Measurements from ENCODE around the gene RGS7BP. TPM values are rescaled to one million over a fixed set of nuclear protein-coding genes. Genes with fewer than 3 reads are reported as not detected.
"Not testable (repeated sequence)": the region's sequence is repeated elsewhere in the genome, so short reads cannot be mapped to it uniquely, and the experiment has no call there.

RGS7BP gene
- 0.08 TPM for polyA plus RNA-seq (2013, experiment 1 of 2; ENCODE audit: insufficient read length)
- 0.02 TPM for polyA plus RNA-seq (2013, experiment 2 of 2; ENCODE audit: insufficient read length)

DNA sequence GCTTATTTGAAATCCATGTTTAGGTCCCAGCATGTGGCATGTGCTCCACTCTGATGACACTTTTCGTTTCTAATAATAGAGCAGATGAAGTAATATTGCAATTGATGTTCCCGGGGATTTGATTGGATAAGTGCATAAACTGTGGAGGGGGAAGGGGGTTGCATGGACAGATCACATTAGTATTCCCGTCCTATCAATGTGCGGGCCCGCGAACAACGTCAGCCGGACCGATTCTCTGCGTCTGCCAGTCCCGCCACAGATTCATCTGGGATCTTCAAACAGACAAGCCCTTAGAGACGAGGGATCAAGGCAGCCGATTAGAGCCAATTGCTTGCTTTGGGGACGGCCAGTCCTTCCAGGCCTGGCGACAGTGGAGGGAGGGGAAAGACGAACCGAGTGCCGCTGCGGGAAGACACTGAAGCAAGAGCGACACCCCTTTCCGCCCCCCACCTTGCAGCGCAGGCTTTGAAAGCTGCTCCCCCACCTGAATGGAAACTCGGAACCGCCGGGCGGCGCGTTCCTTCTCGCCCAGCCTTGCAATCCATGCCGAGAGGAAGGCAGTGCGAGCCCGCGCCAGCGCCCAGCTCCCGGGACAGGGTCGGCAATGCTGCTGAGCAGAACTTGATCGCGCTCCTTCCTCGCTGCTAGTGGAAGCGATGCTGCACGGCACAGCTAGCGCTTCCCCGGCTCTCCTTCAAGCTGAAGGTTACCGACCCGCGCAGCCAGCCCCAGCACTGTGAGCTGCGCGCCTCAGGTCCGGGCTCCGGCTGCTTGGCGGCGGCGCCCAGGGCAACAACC, at the start of gene RGS7BP:
Gene RGS7BP (plus strand): TSS at position 247 of the 798 bp plus-strand sequence. CDS start 610 bp downstream, outside the sequence.
- peak; percentile 34 for DNase-seq

DNA sequence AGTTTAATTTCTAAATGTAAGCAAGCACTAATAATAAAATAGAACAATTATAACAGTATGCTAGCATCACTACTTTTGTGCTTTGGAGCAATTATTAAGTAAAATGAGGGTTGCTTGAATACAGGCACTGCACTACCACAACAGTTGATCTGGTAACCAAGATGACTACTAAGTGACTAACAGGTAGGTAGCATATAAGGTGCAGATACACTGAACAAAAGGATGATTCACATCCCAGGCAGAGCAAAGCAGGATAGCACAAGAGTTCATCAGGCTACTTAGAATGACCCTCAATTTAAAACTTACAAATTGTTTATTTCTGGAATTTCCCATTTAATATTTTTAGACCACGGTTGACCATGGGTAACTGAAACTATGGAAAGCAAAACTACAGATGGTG, 48.0 kb upstream of the RGS7BP start:
- no peak for DNase-seq

DNA sequence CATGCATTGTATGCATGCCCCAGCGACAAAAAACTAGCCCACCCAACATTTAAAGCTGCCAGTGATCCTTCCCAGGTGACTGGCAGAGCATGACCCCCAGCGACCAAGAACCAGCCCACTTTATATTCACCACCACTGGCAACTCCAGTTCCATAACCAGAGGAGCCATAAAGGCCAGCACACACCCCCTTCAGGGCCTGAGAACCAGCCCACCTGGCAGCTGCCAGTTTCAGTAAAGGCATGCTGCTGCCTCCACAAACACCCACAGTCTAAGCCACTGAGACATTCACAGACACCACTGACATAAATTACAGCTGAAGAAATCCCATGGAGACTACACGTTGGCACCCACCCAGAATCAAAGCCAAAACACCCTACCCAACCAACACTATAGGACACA, 46.9 kb upstream of the RGS7BP start:
- DNase-seq: no peak

GRCh38 chr5:64462391-64462790, 43.4 kb upstream of the RGS7BP start:
- DNase-seq: no peak

- DNase-seq: no peak
These were observed 19.7 kb upstream of the RGS7BP start for GRCh38 chr5:64486163-64486562.

GRCh38 chr5:64487283-64487682, 18.5 kb upstream of the RGS7BP start:
- no peak for DNase-seq

GRCh38 chr5:64489857-64490256, 16.0 kb upstream of the RGS7BP start:
- DNase-seq: no peak

DNA sequence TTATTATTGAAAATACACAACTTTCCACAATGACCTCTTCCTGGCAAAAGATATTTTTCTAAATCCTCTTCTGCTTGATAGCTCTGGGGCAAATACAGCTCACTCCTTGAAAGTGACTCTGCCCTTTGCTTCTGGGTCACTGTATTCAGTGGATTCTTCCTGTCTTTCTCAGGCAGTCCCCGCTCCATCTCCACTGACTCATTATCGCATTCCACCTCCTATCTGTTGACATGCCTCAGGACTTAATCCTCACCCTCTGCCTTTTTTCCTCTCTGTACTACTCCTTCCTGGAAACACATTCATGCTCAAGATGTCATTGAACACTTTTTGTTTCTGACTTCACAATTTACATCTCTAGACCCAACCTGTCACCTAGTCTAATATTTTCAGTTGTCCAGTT, 8.4 kb upstream of the RGS7BP start:
- peak; percentile 9 for DNase-seq

GRCh38 chr5:64502196-64502595, 3.6 kb upstream of the RGS7BP start:
- no peak for DNase-seq

GRCh38 chr5:64506567-64507263, 900 bp downstream of the RGS7BP start:
- no peak for DNase-seq

DNA sequence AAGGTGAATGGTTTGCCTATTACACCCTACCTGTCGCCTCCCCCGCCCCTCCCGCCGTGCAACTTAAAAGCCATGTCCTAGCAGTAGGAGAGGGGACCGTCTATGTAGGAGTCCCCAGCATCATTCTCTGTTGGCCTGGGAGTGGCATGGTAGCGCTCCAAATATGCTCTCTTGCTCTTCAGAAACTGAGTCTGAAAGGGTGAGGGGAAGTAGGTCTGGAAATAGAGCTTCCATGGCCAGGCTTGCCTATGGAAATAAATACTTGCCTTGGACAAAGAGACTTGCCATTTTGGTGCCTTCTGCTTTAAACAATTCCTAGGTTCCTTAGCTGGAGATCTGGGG, 1.4 kb downstream of the RGS7BP start:
- no peak for DNase-seq

DNA sequence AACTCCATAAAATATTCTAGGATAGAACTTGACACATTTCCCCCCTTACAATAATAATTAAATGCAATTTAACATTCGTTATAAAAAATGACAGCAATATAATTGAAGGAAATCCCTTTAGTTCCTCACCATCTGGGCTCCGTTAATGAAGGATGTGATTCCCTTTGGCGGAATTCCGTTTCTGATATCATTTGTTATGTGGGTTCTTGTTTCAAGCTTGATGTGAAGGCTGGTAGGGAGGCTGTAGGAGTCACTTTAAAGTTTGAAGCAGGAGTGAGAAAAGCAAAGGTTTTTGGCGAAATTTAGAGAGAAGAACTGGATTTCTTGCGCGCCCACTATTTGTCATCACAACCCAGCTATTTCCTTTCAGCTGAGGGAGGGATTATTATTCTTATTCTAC, 4.0 kb downstream of the RGS7BP start:
- no peak for DNase-seq

- no peak for DNase-seq
These were observed 7.7 kb downstream of the RGS7BP start for GRCh38 chr5:64513492-64513891.

DNA sequence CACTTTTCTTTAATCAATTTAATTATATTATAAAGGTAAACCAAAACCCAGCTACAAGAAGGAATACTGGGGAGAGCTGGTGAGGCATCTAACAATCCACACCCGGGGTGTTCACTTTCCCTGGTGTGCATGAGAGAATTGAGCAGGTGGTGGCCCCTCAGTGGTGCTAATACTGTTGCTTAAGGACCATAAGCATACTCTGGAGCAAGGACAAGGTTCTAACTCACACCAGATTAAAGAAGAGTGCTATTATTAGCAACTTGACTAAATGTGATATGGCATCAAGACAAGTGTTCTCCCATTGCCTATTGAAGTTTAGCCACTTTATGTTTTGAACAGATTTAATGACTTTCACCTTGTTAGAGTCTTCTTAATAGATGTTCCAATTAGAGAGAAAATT, 8.8 kb downstream of the RGS7BP start:
- no peak for DNase-seq

DNA sequence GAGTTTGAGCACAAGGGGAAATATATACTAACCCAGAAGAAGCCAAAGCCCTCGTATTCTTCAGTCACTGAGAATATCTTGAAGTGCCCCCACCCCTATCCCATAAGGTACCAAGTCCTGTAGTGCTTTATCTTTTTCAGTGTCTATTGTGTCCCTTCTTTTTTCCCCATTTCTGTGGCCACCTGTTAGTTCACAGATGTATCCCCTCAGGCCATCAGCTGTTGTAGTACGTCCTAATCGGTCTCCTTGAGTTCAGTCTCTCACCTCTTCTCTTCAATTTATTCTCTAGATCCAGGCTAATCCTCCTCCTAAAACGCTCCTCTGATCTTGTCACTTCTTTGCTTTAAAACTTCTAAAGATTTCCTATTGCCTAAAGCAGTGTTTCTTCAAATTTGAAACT, 10.4 kb downstream of the RGS7BP start:
- no peak for DNase-seq

DNA sequence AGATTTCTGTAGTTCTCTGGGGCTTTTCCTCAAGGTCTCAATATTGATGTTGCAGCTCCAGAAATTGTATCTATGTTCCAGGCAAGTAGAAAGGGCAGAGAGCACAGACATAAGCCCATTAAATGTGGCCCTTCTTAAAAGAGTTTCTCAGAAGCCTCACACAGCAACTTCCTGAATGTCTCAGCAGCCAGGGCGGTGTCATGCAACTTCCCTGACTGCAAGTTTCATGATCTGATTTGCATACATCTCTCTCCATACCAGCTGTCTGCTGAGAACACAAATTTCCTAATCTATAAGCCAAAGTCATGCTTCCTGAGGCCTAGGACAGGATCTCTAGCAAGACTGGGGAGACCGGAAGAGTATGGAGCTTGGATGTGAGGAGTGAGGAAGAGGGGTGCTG, 13.0 kb downstream of the RGS7BP start:
- no peak for DNase-seq

DNA sequence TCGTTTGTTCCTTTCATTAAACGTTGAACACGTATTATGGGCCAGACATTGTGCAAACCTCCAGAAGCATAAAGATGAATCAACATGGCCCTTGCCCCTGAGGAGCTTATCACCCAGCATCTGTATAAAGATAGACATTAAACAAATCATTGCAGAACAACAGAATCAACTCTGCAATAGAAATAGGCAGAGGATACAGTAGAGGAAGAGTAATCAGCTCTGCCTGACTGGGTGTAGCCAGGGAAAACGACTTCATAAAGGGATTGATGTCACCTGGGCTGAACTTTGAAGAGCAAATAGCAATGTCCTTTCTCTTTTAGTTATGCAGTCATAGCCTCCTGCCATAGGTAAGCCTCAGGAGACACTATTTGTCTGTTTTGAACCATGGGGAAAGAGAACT, 13.4 kb downstream of the RGS7BP start:
- no peak for DNase-seq

GRCh38 chr5:64526734-64527439, 21.1 kb downstream of the RGS7BP start:
- no peak for DNase-seq

GRCh38 chr5:64530076-64530475, 24.3 kb downstream of the RGS7BP start:
- no peak for DNase-seq

DNA sequence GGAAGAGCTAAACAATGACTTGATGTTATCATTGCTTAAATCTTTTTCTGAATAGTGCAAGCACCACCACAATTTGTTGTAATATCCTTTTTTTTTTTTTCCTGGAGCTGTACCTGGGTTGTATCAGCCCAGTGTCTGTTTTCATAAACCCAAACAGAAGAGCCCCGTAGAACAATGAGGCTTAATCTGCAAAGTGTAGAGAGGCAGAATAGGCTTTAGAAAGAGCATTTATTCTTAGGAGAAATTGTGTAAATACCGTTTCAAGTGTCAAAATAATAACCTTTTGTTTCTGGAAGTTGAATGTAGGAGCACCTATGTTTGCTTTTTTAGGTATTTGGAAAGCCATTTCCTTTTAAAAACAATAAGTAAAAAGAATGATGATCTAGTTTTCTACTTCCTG, 26.4 kb downstream of the RGS7BP start:
- DNase-seq: no peak

GRCh38 chr5:64532657-64533056, 26.8 kb downstream of the RGS7BP start:
- no peak for DNase-seq

- DNase-seq: no peak
These were observed 28.2 kb downstream of the RGS7BP start for GRCh38 chr5:64534033-64534432.

- no peak for DNase-seq
These were observed 52.1 kb downstream of the RGS7BP start for GRCh38 chr5:64557911-64558310.

DNA sequence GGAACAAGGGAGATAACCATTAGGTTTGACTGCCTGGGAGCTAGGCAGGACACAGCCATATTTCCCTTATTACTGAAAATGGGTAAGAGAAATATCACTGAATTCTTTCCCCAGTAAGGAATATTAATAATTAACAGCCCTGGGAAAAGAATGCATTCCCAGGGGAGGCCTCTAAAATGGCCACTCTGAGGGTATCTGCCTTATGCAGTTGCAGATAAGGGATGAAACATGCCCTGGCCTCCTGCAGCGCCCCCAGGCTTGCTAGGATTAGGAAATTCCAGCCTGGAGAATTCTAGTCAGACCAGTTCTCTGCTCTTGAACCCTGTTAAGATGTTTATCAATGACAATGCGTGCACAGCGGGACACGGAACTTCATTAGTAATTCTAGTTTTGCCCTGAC, 52.8 kb downstream of the RGS7BP start:
- not testable (repeated sequence) for DNase-seq

All from fibroblast of skin of abdomen (primary cell).